ENCODE measurements around the gene MAGEA6.
"Not testable (repeated sequence)": the region's sequence is repeated elsewhere in the genome, so short reads cannot be mapped to it uniquely, and the experiment has no call there.

- not testable (repeated sequence) for TF ChIP-seq POLR2A (IDR thresholded peaks at IDR 0.05)
- TF ChIP-seq, protein P1, sequence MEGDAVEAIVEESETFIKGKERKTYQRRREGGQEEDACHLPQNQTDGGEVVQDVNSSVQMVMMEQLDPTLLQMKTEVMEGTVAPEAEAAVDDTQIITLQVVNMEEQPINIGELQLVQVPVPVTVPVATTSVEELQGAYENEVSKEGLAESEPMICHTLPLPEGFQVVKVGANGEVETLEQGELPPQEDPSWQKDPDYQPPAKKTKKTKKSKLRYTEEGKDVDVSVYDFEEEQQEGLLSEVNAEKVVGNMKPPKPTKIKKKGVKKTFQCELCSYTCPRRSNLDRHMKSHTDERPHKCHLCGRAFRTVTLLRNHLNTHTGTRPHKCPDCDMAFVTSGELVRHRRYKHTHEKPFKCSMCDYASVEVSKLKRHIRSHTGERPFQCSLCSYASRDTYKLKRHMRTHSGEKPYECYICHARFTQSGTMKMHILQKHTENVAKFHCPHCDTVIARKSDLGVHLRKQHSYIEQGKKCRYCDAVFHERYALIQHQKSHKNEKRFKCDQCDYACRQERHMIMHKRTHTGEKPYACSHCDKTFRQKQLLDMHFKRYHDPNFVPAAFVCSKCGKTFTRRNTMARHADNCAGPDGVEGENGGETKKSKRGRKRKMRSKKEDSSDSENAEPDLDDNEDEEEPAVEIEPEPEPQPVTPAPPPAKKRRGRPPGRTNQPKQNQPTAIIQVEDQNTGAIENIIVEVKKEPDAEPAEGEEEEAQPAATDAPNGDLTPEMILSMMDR (IDR thresholded peaks at IDR 0.05) = not testable (repeated sequence)
Measured at GRCh38 chrX:152734143-152734858, 35.2 kb downstream of the MAGEA6 start.

All from body of pancreas (tissue), 4 donors.